NB4 (cell line): ENCODE measurements around the gene GLUD1.
"Not testable (repeated sequence)": the region's sequence is repeated elsewhere in the genome, so short reads cannot be mapped to it uniquely, and the experiment has no call there.

Experiments
- DNase-seq: peaks from one replicate; pipeline ENCODE4 v3.0.0; 2010; ENCODE audit warnings: low read depth
- H3K4me3 ChIP-seq: one replicate; pipeline ENCODE4 v1.5.1; 2011; ENCODE audit warnings: mild to moderate bottlenecking, low read depth, low read length, moderate library complexity
- CTCF ChIP-seq: IDR thresholded peaks from one replicate; pipeline ENCODE4 v1.5.1; 2012; ENCODE audit warnings: low read depth, low read length
- MAX ChIP-seq: IDR thresholded peaks from 2 replicates; pipeline ENCODE4 v1.6.1; 2011; ENCODE audit warnings: low read depth, low read length
- MYC ChIP-seq: IDR thresholded peaks from 2 replicates; pipeline ENCODE4 v1.6.1; 2011; ENCODE audit warnings: low read depth, low read length
- POLR2A ChIP-seq: IDR thresholded peaks from 2 replicates; pipeline ENCODE4 v1.6.1; 2011; ENCODE audit warnings: mild to moderate bottlenecking; ENCODE audit not compliant: insufficient read length; ENCODE audit errors: extremely low read depth

The GLUD1 gene

DNA sequence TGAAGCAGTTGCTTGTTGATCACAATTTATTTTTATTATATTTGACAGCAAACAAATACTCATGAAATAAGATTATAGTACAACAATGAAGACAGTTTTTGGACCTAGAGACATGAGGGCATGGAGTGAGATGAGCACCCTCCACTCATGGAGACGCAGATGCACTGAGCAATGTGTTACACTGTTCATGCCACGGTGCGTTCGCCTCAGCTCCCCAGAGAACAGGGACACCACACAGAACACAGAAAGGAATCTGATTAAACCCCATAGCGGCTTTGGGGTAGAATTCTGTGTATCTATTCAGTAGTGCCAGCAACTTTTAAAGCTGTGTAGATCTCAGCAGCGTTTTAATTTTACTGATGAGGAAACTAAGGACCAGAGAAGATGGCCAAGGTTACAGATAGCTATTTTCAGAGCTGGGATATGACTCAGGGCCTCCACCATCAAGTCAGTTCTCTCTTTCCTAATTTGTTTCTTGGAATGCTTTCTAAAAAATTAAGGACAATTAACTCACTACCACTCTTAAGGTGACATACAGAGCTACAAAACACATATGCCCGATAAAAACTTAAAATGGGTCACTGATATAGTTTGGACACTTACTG, 41.0 kb downstream of the GLUD1 start:
- DNase-seq = no peak
- TF ChIP-seq CTCF (no peak), POLR2A (no peak), MAX (no peak), MYC (no peak)
- H3K4me3 ChIP-seq = no peak overlapping the region

DNA sequence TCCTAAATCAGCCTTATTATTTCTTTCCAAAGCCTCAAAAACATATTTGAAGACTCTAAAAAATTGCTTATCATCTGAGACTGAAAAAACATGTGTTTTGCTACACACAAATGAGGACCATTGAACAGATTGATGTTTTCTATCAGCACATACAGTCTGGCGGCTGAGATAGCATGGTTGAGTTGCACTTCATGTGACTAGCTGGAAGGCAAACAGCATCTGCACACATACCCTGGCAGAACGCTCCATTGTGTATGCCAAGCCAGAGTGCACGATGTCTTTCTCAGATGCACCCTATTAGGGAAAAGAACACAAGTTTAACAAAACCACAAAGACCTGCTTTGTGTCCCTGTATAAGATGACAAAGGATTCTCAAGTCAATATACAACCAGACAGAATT, 41.5 kb downstream of the GLUD1 start:
- no peak for DNase-seq
- TF ChIP-seq MYC = no peak
- no peak overlapping the region for H3K4me3 ChIP-seq

DNA sequence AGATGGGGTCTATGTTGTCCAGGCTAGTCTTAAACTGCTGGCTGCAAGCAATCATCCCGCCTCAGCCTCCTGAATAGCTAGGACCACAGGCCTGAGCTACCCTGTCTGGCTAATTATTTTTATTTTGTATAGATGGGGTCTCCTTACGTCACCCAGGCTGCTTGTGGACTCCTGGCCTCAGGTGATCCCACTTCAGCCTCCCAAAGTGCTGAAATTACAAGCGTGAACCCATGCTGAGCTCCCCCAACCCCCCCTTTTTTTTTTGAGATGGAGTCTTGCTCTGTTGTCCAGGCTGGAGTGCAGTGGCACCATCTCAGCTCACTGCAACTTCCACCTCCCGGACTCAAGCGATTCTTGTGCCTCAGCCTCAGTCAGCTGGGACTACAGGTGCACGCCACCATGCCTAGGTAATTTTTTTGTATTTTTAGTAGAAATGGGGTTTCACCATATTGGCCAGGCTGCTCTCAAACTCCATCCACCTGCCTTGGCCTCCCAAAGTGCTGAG, 49.2 kb downstream of the GLUD1 start:
- H3K4me3 ChIP-seq = no peak overlapping the region
- no peak for DNase-seq
- TF ChIP-seq MYC (no peak), MAX (no peak), CTCF (no peak), POLR2A (no peak)

DNA sequence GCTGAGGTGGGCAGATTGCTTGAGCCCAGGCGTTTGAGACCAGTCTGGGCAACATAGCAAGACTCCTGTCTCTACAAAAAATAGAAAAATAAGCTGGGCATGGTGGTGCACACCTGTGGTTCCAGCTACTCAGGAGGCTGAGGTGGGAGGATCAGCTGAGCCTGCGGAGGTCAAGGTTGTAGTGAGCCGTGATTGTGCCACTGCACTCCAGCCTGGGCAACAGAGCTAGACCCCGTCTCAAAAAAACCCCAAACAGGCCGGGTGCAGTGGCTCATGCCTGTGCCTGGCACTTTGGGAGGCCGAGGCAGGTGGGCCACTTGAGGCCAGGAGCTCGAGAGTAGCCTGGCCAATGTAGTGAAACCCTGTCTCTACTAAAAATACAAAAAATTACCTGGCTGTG, 51.1 kb downstream of the GLUD1 start:
- not testable (repeated sequence) for H3K4me3 ChIP-seq, DNase-seq

DNA sequence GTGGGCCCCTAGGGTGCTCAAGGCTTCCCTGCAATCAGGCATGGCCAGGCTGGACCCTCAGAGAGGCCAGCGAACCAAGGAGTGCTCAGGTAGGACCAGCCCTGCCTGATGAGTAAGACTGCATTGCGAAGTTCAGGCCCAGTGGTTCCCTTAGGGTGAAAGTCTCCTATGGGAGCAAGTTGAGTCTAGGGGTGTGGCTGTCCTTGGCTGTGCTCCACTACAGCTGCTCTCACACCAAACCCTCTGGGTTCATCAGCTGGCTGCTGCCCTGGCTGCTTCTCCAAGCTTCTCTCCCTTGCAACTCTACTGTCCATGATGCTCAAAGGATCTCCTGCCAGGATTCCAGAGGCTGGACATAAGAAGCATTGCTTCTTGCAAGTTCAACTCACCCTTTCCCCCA, 55.9 kb downstream of the GLUD1 start:
- DNase-seq = peak; percentile 16
- TF ChIP-seq MAX = no peak
- no peak for TF ChIP-seq CTCF
- TF ChIP-seq MYC = no peak
- TF ChIP-seq POLR2A = no peak
- no peak overlapping the region for H3K4me3 ChIP-seq

DNA sequence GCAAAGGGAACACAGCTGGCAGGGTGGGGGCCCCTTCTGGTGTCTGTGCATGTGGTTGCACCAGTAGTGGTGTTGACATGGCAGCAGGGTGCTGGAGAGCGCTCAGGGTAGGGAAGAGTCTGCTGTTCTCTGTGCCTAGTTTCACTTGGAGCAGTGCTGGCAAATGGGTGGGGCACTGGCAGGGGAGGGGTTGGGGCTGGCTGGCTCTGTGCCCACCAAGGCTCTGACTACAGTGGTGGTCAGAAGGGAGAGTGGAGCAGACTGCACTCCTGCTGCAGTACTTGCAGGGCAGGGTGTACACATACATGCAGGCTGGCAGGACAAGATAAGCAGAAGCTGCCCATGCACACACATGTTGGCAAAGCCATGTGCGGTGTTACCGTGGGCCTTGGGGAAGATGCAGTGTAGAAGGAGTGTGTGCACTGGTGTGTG, 56.3 kb downstream of the GLUD1 start:
- TF ChIP-seq MAX (no peak), POLR2A (no peak), MYC (no peak), CTCF (no peak)
- no peak overlapping the region for H3K4me3 ChIP-seq
- peak; percentile 22 for DNase-seq

GRCh38 chr10:87036623-87037022, 58.0 kb downstream of the GLUD1 start:
- DNase-seq = no peak
- no peak for TF ChIP-seq CTCF
- TF ChIP-seq POLR2A = no peak
- TF ChIP-seq MYC = no peak
- TF ChIP-seq MAX = no peak
- H3K4me3 ChIP-seq = no peak overlapping the region
